Heart right ventricle (tissue), 16 donors: ENCODE results near the gene RMDN2. TPM values are rescaled to one million over a fixed set of nuclear protein-coding genes. Genes with fewer than 3 reads are reported as not detected.
A peak's percentile ranks its signal among the peaks of the same experiment; 100 is the strongest.

Experiments
- ATAC-seq, 8 donors: fragments of 200-7000 bp; cut with Tn5 transposase; one replicate each; pipeline ENCODE4 v1.9.1; 2020; ENCODE audit warnings: mild to moderate bottlenecking in 8 of 8, moderate library complexity in 8 of 8, moderate number of reproducible peaks in 1 of 8
- DNase-seq, 2 donors: peaks; one replicate each; pipeline ENCODE4 v3.0.0-alpha.2; 2020
- H3K27ac ChIP-seq, 10 donors: fragments of 200-600 bp; sonication (generic) in 2 of 10; one replicate each; pipeline versions ENCODE4 v1.5.0 to v1.8.0; 2020 to 2022; ENCODE audit warnings: mild to moderate bottlenecking in 3 of 10
- H3K27me3 ChIP-seq, 7 donors: fragments of 200-600 bp; one replicate each; pipeline ENCODE4 v1.8.0; 2021 to 2022; ENCODE audit warnings: mild to moderate bottlenecking in 2 of 7
- H3K36me3 ChIP-seq, 9 donors: fragments of 200-600 bp; sonication (generic) in 1 of 9; one replicate each; pipeline versions ENCODE4 v1.5.0 to v1.8.0; 2020 to 2022; ENCODE audit warnings: mild to moderate bottlenecking in 2 of 9
- H3K4me1 ChIP-seq, 9 donors: fragments of 200-600 bp; sonication (generic) in 1 of 9; one replicate each; pipeline versions ENCODE4 v1.5.0 to v1.8.0; 2020 to 2022; ENCODE audit warnings: mild to moderate bottlenecking in 4 of 9
- H3K4me3 ChIP-seq, 10 donors: fragments of 200-600 bp; sonication (generic) in 2 of 10; one replicate each; pipeline versions ENCODE4 v1.5.0 to v1.8.0; 2020 to 2022; ENCODE audit warnings: mild to moderate bottlenecking in 7 of 10, moderate library complexity in 2 of 10
- H3K9me3 ChIP-seq, 11 donors: fragments of 200-600 bp in 10 of 11; sonication (generic) in 2 of 11; one replicate each; pipeline versions ENCODE4 v1.5.0 to v1.8.0; 2013 to 2022; ENCODE audit warnings: mild to moderate bottlenecking in 2 of 11, control low read depth in 1 of 11, moderate library complexity in 1 of 11
- CTCF ChIP-seq, 9 donors: fragments of 200-600 bp; sonication (generic) in 2 of 9; IDR thresholded peaks; one replicate each; pipeline versions ENCODE4 v1.5.0 to v1.8.0; 2021 to 2022; ENCODE audit warnings: antibody characterized with exemption in 9 of 9, mild to moderate bottlenecking in 5 of 9, moderate library complexity in 1 of 9
- WGBS, 2 donors: extraction: QIAGEN DNeasy Blood & Tissue Kit; methylation state at CpG; one replicate each; pipeline ENCODE4 v1.1.7; 2013; ENCODE audit warnings: inconsistent platforms in 1 of 2; 5-methylcytosine and 5-hydroxymethylcytosine counted together
- intact Hi-C, 10 donors: fragments of 100-400 bp; cut with DNase I; formaldehyde crosslinking; loops; one replicate each; pipeline versions ENCODE4 v1.11.1 to v1.14.2; 2022
- polyA plus RNA-seq, 2 donors: library from polyadenylated mRNA; stranded (reverse); fragments of 200-250 nt; gene quantifications; one replicate each; pipeline ENCODE4 v1.2.3, GENCODE V29; 2013
- total RNA-seq, 10 donors: library from RNA; stranded (reverse); fragmentation: NEBNext Ultra II Directional in 3 of 10; extraction: Animal tissue kit (Norgen Biotek cat#: 25700) in 3 of 10; gene quantifications; one replicate each; pipeline versions ENCODE4 v1.2.1 to v1.2.4, GENCODE V29; 2021 to 2023
- donor health status: Arrhythmogenic right ventricular cardiomyopathy.
- donor health status: ischemic (EF 13 %, LVEDD 7.1; RV severe dilation, severe dysfunction).
- donor health status: healthy with polysubstance abuse.
- donor health status: DM: no; HTN: yes; CAD: no.
- donor health status: DM: no; HTN: no; CAD: no.
- donor health status: ischemic (EF 25% LVEDD 6.9; RV normal size, moderate dysfunction).
- donor health status: ischemic (EF 25% LVEDD 5.7; RV mildly dilated, moderate dysfunction).
- donor health status: healthy.
- donor health status: DM: yes; HTN: yes; CAD: no.
- donor health status: Ischemic cardiomyopathy.
- donor health status: ischemic (EF 35%, LVEDD 5.7; RV mildly dilated, moderate dysfunction).
- donor health status: nonischemic (EF 11% LVEDD 7.7; RV severe dilation, severe dysfunction).
- donor health status: DM: yes; HTN: yes; CAD: no.
- donor health status: PGD.
- donor health status: ischemic (EF 29% LVEDD 5.4; RV normal size, mild dysfunction).
- donor health status: nonischemic (EF 23%, LVEDD 6.1; RV moderate dilation, normal function).

Gene RMDN2
- total and polyA plus RNA-seq, 12 donors = 2.5 to 8.5 (median 4.9) TPM

DNA sequence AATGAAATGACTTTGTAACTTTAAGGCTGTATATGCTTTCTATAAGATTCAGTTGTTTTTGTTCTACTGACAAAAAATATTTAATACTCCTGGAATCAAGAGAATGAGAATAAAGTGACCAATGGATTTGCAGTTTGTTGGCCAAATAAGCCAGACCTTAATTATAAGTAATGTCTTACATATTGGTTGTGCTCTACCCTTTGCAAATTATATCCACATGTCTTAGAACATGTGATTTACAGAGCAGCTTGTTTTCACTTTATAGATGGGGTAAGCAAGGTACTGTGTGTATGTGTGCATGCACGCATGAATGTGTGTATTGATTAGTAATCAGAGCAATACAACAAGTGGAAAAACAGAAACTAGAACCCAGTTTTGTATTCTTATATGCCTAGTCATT, 59.1 kb downstream of the RMDN2 start:
- no peak for TF ChIP-seq CTCF (IDR thresholded peaks at IDR 0.05)
- DNase-seq = no peak
- no peak for ATAC-seq
- no peak overlapping the region for H3K4me3 ChIP-seq
- no peaks in the 10 kb centered on the region for H3K27me3 ChIP-seq
- WGBS, 2 donors = 97 to 100% methylated on average over 1 of the region's 1 CpG
- no peaks in the 10 kb centered on the region for H3K36me3 ChIP-seq
- H3K4me1 ChIP-seq = peaks cover 0 to 14% (median 0%) of the 10 kb centered on the region in 9 donors
- intact Hi-C loops = loop anchor here in 8 of 10 donors (5.0 to 10.0 kb wide), 6 partner anchors 91 to 293 kb away; partner anchors contain the start of gene CYP1B1 (in 3 of the 8)
- H3K27ac ChIP-seq = no peak overlapping the region
- H3K9me3 ChIP-seq = no peaks in the 10 kb centered on the region

DNA sequence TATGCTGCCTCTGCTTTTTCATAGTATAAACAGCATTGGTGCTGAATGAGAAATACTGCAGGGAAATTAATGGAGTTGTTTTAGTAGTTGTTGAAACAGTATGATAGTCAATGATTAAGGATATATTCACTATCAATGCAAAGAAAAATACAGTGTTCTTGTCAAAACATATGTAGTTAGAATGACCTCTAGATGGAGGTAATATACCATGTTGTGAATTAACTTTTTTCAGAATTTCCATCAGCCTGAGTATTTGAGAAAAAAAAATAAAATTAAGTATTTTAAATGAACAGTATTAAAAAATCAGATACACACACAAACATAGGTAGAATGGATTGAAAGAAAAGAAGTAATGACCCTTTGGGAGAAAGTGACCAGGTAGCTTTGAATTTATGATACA, 59.5 kb downstream of the RMDN2 start:
- intact Hi-C loops = loop anchor here in 8 of 10 donors (5.0 to 10.0 kb wide), 6 partner anchors 90 to 293 kb away; partner anchors contain the start of gene CYP1B1 (in 3 of the 8)
- Histone ChIP-seq H3K9me3 (no peaks in the 10 kb centered on the region), H3K27ac (no peak overlapping the region), H3K27me3 (no peaks in the 10 kb centered on the region), H3K36me3 (no peaks in the 10 kb centered on the region), H3K4me3 (no peak overlapping the region), H3K4me1 (peaks cover 0 to 14% (median 0%) of the 10 kb centered on the region in 9 donors)
- DNase-seq (no peak), ATAC-seq (no peak)
- TF ChIP-seq CTCF (IDR thresholded peaks at IDR 0.05) = peak in 6 of 9 donors; percentile 5 to 42 (median 25)

DNA sequence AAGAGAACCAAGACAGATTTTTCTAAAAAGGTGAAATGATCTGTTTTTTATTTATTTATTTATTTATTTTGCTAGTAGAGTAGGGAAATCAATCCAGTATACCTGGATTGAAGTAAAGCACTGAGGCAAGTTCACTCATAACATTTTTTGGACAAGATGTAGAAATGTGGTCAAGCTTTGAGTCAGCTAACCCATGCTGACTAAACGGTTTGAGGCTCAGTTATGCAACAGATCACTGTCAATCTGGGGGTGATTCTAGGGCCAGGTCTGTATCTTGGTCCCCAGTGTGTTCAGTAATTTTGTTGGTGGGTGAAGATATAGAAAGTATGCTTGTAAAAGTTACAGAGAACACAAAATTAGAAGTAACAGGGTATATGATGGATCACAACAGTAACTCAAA, 60.2 kb downstream of the RMDN2 start:
- no peak overlapping the region for H3K27ac ChIP-seq
- WGBS, 2 donors = 69 to 87% methylated on average over 1 of the region's 1 CpG
- no peaks in the 10 kb centered on the region for H3K36me3 ChIP-seq
- DNase-seq = no peak
- peaks cover 0 to 14% (median 0%) of the 10 kb centered on the region in 9 donors for H3K4me1 ChIP-seq
- H3K4me3 ChIP-seq = no peak overlapping the region
- TF ChIP-seq CTCF (IDR thresholded peaks at IDR 0.05) = no peak
- H3K9me3 ChIP-seq = no peaks in the 10 kb centered on the region
- ATAC-seq = no peak
- H3K27me3 ChIP-seq = no peaks in the 10 kb centered on the region
- intact Hi-C loops = loop anchor here in 4 of 10 donors (10.0 kb wide), 2 partner anchors 89 to 129 kb away; partner anchors contain the start of gene CYP1B1 (in 2 of the 4)

GRCh38 chr2:37987098-37987775, 62.1 kb downstream of the RMDN2 start:
- no peaks in the 10 kb centered on the region for H3K27me3 ChIP-seq
- intact Hi-C loops = loop anchor here in 4 of 10 donors (10.0 kb wide), 2 partner anchors 88 to 128 kb away; partner anchors contain the start of gene CYP1B1 (in 2 of the 4)
- no peaks in the 10 kb centered on the region for H3K9me3 ChIP-seq
- H3K4me1 ChIP-seq = peaks cover 0 to 10% (median 0%) of the 10 kb centered on the region in 9 donors
- WGBS, 2 donors = 98% methylated on average over 4 of the region's 4 CpGs
- TF ChIP-seq CTCF (IDR thresholded peaks at IDR 0.05) = no peak
- H3K4me3 ChIP-seq = no peak overlapping the region
- DNase-seq (no peak), ATAC-seq (no peak)
- no peak overlapping the region for H3K27ac ChIP-seq
- H3K36me3 ChIP-seq = peaks cover 0 to 5% (median 0%) of the 10 kb centered on the region in 9 donors
